SK-N-SH (cell line): ENCODE results near the gene TMEM74B.

Source experiments
- CHD2 ChIP-seq: fragments of 150-350 bp; IDR thresholded peaks from 2 replicates; pipeline ENCODE4 v1.6.1; 2018; ENCODE audit warnings: low read length; ENCODE audit not compliant: partially characterized antibody
- CTCF ChIP-seq: fragments of 200-600 bp; sonication (generic); IDR thresholded peaks from 2 replicates; pipeline ENCODE4 v1.6.1; 2017; ENCODE audit warnings: antibody characterized with exemption, mild to moderate bottlenecking, moderate library complexity
- EP300 ChIP-seq, 2 experiments: IDR thresholded peaks; 2 replicates each; pipeline versions ENCODE4 v1.4.0 to v1.6.1; 2012; ENCODE audit warnings: borderline replicate concordance in 1 of 2, low read depth in 1 of 2, low read length in 1 of 2
- FOSL2 ChIP-seq: IDR thresholded peaks from 2 replicates; pipeline ENCODE4 v1.4.0; 2012; ENCODE audit warnings: low read depth, mild to moderate bottlenecking, moderate library complexity, borderline replicate concordance
- RFX5 ChIP-seq: IDR thresholded peaks from 2 replicates; pipeline ENCODE4 v1.6.1; 2012; ENCODE audit warnings: mild to moderate bottlenecking, improper control_type of control experiment, low read length
- RXRA ChIP-seq: IDR thresholded peaks from 2 replicates; pipeline ENCODE4 v1.4.0; 2012; ENCODE audit warnings: low read depth, mild to moderate bottlenecking, borderline replicate concordance
- SMC3 ChIP-seq: IDR thresholded peaks from 2 replicates; pipeline ENCODE4 v1.6.1; 2012; ENCODE audit warnings: low read depth, low read length, improper control_type of control experiment
- TF ChIP-seq, protein P1 (sequence below): fragments of 150-350 bp; IDR thresholded peaks from 2 replicates; pipeline ENCODE4 v1.6.1; 2016; ENCODE audit warnings: mild to moderate bottlenecking, low read depth, low read length
- TF ChIP-seq, protein P2 (sequence below): IDR thresholded peaks from 2 replicates; pipeline ENCODE4 v1.4.0; 2012; ENCODE audit warnings: low read depth, borderline replicate concordance

- no peak for TF ChIP-seq CTCF
- TF ChIP-seq, protein P1, sequence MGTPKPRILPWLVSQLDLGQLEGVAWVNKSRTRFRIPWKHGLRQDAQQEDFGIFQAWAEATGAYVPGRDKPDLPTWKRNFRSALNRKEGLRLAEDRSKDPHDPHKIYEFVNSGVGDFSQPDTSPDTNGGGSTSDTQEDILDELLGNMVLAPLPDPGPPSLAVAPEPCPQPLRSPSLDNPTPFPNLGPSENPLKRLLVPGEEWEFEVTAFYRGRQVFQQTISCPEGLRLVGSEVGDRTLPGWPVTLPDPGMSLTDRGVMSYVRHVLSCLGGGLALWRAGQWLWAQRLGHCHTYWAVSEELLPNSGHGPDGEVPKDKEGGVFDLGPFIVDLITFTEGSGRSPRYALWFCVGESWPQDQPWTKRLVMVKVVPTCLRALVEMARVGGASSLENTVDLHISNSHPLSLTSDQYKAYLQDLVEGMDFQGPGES, result no peak
- TF ChIP-seq CHD2, result no peak
- TF ChIP-seq EP300 (IDR thresholded peaks at IDR 0.05; ENCODE audit: borderline replicate concordance in 1 of 2, low read depth in 1 of 2, low read length in 1 of 2), result no peak
- no peak for TF ChIP-seq RXRA
- TF ChIP-seq, protein P2, sequence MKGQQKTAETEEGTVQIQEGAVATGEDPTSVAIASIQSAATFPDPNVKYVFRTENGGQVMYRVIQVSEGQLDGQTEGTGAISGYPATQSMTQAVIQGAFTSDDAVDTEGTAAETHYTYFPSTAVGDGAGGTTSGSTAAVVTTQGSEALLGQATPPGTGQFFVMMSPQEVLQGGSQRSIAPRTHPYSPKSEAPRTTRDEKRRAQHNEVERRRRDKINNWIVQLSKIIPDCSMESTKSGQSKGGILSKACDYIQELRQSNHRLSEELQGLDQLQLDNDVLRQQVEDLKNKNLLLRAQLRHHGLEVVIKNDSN, result no peak
- no peak for TF ChIP-seq SMC3
- no peak for TF ChIP-seq RFX5
- no peak for TF ChIP-seq FOSL2
Measured at GRCh38 chr20:1202762-1203504, 18.2 kb upstream of the TMEM74B start, which contains the start of gene C20orf202.
